NK-92 treated with Interleukin-12 subunit alpha and Interleukin-12 subunit beta, amount 100 ng/mL, for 24 hours (cell line): ENCODE measurements around the gene MYO15B.

Source experiments
- DNase-seq: peaks from one replicate; lab custom pipeline; 2025; lab: John Stamatoyannopoulos, UW

The MYO15B gene

GRCh38 chr17:75587675-75588595, at the start of gene MYO15B:
Gene MYO15B (plus strand): TSS chr17:75587800. CDS start chr17:75588058, 258 bp downstream.
- no peak for DNase-seq

GRCh38 chr17:75539967-75540729, 47.5 kb upstream of the MYO15B start:
- no peak for DNase-seq

DNA sequence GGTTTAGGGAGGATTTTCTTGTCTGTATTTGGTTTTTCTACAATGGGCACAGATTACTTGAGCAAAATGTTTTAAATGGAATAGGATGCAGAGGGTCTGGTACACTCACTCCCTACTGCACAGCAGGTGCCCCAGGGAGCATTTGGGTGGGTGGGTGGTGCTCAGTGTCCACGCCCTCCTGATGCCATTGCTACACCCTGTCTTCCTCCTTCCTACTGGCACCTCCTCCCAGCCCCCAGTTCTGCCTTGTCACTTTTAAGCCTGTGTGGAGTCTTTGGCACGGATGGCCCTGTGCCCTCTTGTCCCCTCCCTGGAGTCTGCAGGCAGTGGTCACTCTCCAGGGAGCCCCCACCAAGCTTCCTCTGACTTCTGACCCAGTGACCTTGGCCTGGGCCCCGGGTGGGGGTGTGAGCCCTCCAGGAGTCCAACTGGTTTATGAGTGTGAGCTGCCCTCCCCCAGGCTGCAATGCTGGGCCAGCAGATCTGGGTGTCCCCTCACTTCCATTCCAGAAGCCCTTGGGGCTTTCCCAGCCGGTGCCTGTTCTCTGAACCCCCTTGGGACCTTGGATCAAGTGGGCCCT, 46.6 kb upstream of the MYO15B start:
- DNase-seq, result no peak

DNA sequence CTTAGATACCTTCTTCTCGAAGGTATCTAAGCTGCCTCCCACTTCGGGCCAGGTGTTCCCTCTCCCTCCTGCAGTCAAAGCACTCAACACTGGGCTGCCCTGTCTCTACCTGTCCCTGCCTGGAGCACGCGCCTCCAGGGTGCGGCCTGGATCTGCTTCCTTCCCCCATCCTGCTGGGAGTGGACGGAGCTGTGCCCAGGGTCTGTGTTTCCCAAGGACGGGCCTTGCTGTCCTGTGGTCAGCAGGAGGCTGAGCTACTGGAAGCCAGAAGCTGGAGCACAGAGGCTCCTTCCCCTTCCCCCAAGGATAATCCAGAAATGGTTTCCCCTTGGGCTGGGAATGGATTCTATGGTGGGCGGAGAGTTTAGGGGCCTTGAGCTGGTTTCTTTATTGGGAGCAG, 45.4 kb upstream of the MYO15B start:
- no peak for DNase-seq

DNA sequence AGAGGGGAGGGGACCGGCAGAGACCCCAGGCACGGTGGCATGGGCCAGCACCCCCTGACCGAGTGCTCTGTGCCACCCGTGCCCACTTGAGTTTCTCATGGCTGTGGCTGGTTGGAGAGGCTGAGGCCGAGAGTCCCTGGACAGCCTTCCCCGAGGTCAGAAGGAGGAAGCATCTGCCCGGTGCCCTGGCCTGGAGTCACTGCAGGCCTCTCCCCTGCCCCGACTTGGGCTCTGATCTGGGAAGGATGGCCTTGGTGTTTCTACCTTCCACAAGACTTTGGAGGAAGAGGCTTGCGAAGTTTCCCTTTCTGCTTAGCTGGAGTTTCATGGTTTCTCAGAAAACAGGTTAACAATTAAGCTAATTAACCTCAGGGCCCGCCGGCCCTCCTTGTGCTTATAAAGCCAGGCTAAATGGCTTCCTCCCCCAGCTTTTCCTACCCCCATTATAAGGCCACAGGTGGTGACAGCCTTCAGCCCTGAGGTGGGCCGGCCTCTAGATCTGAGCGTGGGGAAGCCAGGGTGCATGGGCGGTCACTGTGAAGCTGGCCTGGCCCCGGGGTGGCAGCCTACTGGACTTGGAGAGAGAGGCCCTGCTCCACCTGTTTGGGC, 44.8 kb upstream of the MYO15B start:
- DNase-seq, result no peak

DNA sequence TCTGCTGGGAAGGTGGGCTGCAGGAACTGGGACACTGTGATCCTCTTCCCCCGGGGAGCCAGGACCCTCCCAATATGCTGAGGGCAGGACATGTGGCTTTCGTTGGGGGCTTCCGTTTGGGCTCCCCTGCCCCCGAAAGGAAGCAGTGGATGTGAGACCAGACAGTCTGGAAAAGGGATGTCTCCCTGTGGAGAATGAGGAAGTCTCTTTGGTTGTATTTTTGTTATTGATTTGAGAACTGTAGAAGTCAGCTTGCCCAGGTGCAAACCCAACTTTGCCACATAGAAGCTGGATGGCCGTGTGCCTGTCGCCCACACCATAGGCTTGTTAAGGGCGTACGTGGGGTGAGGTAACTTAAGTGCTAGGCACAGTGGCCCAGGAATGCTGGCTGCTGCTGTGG, 43.4 kb upstream of the MYO15B start:
- DNase-seq, result no peak

- DNase-seq, result no peak
These were observed 41.4 kb upstream of the MYO15B start for GRCh38 chr17:75546181-75546580.

- DNase-seq, result no peak
These were observed 40.5 kb upstream of the MYO15B start for GRCh38 chr17:75547091-75547490.

GRCh38 chr17:75548813-75549212, 38.8 kb upstream of the MYO15B start:
- no peak for DNase-seq

DNA sequence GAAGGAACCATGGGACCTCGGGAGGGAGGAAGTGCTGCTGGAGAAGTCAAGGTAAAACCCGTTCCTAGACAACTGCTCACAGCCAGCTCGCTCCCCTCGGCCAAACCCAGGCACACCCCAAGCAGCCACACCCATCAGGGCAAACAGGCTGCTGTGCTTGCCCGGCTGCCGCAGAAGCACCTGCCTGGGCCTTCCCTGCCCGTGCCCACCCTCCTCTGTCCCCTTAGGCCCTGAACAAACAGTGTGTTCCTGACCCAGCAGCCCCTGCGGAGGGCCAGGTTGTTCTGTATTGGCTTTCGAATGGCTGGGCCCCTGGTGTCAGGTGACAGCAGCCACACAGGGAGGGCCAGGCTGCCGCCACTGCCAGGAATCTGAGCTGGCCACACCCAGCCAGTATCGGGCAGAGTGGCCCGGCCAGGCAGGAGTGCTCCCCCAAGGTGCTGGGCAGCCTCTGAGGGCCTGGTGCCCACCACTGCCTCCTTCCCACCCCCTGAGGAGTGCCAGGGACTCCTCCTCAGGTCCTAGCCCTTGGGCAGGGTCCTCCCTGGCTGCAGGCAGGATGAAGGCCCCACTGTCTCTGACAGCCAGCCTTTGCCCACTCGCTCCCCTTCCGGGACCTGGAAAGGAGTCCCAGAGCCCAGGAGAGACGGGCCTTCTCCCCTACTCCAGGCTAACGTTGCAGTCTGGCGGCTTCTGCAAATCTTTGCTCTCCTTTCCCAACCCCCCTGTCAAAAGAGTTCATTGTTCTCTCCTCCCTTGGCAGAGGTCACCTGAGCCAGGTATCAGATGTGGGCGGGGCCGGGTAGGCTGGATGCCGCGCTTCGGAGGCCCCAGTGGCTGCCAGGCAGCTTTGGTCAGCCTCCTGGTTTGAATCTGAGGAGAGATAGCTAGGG, 38.1 kb upstream of the MYO15B start:
- no peak for DNase-seq

GRCh38 chr17:75550139-75550465, 37.5 kb upstream of the MYO15B start:
- DNase-seq, result no peak

DNA sequence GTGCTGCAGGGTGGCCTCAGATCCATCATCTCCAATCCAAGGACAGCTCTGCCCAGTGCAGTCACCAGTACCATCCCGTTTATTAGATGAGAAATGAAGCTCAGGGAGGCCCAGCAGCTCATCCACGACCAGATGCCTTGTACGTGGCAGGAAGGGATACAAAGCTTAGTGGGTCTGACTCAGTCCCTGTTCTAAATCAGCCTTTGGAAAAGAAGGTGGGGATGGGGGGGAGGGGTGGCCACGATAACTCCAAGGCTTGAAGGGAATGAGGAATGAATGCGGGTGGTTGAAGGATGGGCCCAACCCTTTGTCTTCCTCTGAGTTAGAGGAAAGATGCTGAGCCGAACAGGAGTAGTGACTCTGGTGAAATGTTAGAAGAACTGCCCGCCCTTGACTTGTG, 36.3 kb upstream of the MYO15B start:
- DNase-seq, result no peak

- DNase-seq, result no peak
These were observed 34.9 kb upstream of the MYO15B start for GRCh38 chr17:75552425-75553294.

GRCh38 chr17:75553295-75554110, 34.1 kb upstream of the MYO15B start:
- no peak for DNase-seq

DNA sequence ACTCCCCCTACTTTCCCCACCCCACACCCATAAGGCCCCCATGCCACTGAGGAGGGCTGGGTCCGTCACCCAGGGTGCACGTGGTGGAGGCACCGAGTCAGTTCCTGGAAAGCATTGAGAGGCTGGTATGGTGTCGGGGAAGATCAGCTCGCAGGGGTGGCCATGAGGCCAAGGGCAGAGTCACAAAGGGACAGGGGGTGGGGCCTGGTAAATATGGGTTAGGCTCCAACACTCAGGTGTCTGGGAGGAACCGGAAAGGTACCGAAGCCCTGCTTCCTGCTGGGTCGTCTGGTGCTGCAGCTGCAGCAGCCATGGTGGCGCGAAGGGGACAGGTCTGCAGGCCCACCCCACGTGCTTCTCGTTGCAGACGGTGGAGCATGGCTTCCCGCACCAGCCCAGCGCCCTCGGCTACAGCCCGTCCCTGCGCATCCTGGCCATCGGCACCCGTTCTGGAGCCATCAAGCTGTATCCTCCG, 31.9 kb upstream of the MYO15B start:
- no peak for DNase-seq

DNA sequence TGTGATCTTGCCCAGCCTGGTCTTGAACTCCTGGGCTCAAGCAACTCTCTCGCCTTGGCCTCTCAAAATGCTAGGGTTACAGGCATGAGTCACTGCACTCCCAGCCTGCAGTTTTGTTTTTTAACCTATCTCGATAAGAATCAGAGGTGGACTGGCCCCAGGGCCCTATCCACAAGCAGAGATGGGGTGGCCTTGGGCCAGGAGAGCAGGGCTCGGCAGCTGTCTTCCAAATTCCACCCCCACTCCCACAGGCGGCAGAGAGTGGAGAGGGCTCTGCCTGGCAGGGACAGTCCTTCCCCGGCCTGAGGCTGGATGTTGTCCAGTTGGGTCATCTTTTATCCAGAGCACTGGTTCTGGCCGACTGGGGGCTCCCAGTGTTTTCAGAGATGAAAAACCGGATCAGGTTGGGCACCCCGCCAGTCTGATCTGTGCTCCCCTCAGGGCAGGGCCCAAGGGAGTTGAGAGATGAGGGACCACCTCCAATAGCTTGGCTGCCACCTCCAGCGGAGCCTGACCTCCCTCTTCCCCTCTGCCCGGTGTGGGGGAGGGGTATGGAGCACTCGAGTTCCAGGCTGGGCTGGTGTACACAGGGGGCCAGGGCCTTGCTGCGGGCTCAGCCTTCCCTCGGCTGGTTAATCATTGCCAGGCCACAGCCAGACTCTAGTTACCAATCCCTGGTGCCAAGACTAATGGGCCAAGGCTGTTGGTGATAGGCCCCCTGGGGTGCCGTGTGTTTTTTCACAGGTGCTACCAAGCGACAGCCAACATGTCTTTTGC, 30.3 kb upstream of the MYO15B start:
- no peak for DNase-seq

DNA sequence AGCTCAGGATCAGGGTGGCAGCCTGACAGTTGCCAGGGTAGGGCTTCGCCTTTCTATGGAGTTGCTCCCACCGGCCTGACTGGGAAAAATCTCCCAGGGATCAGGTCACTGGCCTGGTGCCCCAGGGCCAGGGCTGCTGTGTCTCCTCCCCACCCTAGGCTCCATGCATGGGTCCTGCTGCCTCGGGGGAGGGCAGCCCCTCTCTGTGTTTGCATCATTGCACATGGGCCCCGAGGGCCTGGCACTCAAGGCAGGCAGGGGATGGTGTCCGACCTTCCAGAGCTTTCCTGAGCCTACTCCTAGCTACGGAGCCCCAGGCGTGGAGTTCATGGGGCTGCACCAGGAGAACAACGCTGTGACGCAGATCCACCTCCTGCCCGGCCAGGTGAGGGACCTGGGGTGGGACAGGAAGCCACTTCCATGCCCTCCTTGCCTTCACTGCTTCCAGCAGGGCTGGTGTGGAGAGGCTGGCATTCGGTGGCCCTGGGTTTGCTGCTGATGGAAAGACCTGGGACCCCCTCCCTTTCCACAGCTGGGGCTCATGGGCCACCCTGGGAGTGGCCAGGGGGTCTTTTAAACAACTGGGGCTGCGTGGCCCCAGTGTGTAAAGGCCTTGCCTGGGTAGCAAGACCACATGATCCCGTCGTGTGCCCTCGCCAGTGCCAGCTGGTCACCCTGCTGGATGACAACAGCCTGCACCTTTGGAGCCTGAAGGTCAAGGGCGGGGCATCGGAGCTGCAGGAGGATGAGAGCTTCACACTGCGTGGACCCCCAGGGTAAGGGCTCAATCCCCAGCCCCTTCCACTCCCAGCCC, 29.5 kb upstream of the MYO15B start:
- DNase-seq, result no peak
